HL-60 (cell line): ENCODE measurements around the gene SP140.

Experiments
- CTCF ChIP-seq: IDR thresholded peaks from one replicate; pipeline ENCODE4 v1.5.1; 2011; ENCODE audit warnings: low read length, control low read depth, inconsistent platforms; ENCODE audit not compliant: insufficient read depth
- POLR2AphosphoS5 ChIP-seq: IDR thresholded peaks from 2 replicates; pipeline ENCODE4 v1.6.1; 2012; ENCODE audit warnings: low read depth
- SPI1 ChIP-seq: IDR thresholded peaks from 2 replicates; pipeline ENCODE4 v1.6.1; 2012; ENCODE audit warnings: low read depth, mild to moderate bottlenecking, borderline replicate concordance

- no peak for TF ChIP-seq CTCF
- peak; percentile 100 for TF ChIP-seq SPI1
- TF ChIP-seq POLR2AphosphoS5, result no peak
These were observed 16.0 kb upstream of the SP140 start for GRCh38 chr2:230209422-230210051.
